Body of pancreas (tissue), 4 donors: ENCODE measurements around the gene OLFM4.

ENCODE experiments used
- POLR2A ChIP-seq, 3 donors: fragments of 450-650 bp; IDR thresholded peaks; one replicate each; pipeline ENCODE4 v1.6.1; 2016; ENCODE audit warnings: antibody characterized with exemption in 3 of 3, mild to moderate bottlenecking in 2 of 3
- TF ChIP-seq, protein P1 (sequence below), 7 experiments: fragments of 450-650 bp in 4 of 7; fragments of 200-600 bp in 3 of 7; sonication (generic) in 3 of 7; IDR thresholded peaks; one replicate each; pipeline ENCODE4 v1.5.1; 2016 to 2019; ENCODE audit warnings: antibody characterized with exemption in 7 of 7

GRCh38 chr13:53013113-53013512, 15.5 kb upstream of the OLFM4 start:
- TF ChIP-seq, protein P1, sequence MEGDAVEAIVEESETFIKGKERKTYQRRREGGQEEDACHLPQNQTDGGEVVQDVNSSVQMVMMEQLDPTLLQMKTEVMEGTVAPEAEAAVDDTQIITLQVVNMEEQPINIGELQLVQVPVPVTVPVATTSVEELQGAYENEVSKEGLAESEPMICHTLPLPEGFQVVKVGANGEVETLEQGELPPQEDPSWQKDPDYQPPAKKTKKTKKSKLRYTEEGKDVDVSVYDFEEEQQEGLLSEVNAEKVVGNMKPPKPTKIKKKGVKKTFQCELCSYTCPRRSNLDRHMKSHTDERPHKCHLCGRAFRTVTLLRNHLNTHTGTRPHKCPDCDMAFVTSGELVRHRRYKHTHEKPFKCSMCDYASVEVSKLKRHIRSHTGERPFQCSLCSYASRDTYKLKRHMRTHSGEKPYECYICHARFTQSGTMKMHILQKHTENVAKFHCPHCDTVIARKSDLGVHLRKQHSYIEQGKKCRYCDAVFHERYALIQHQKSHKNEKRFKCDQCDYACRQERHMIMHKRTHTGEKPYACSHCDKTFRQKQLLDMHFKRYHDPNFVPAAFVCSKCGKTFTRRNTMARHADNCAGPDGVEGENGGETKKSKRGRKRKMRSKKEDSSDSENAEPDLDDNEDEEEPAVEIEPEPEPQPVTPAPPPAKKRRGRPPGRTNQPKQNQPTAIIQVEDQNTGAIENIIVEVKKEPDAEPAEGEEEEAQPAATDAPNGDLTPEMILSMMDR (IDR thresholded peaks at IDR 0.05): no peak
- no peak for TF ChIP-seq POLR2A (IDR thresholded peaks at IDR 0.05)
